Peyer's patch (tissue), 4 donors: ENCODE measurements around the gene SLC40A1. TPM values are rescaled to one million over a fixed set of nuclear protein-coding genes. Genes with fewer than 3 reads are reported as not detected.

Source experiments
- DNase-seq, 3 donors: peaks; one replicate each; pipeline ENCODE4 v3.0.0-alpha.2; 2017 to 2019
- H3K27ac ChIP-seq, 4 donors: fragments of 200-600 bp; sonication (generic); one replicate each; pipeline ENCODE4 v1.5.1; 2016 to 2019
- H3K27me3 ChIP-seq, 2 donors: fragments of 200-600 bp; sonication (generic); one replicate each; pipeline ENCODE4 v1.5.1; 2019
- H3K36me3 ChIP-seq, 3 donors: fragments of 200-600 bp; sonication (generic); one replicate each; pipeline ENCODE4 v1.5.1; 2016 to 2019
- H3K4me1 ChIP-seq, 4 donors: fragments of 200-600 bp; sonication (generic); one replicate each; pipeline ENCODE4 v1.5.1; 2016 to 2019
- H3K4me3 ChIP-seq, 4 donors: fragments of 200-600 bp; sonication (generic); 1 replicate in 3 of 4; 2 replicates in 1 of 4; pipeline ENCODE4 v1.5.1; 2016 to 2019; ENCODE audit warnings: mild to moderate bottlenecking in 1 of 4
- H3K9me3 ChIP-seq, 4 donors: fragments of 200-600 bp; sonication (generic); one replicate each; pipeline ENCODE4 v1.5.1; 2016 to 2019; ENCODE audit warnings: mild to moderate bottlenecking in 1 of 4
- POLR2A ChIP-seq, 2 donors: fragments of 450-650 bp; IDR thresholded peaks; one replicate each; pipeline ENCODE4 v1.5.1; 2017; ENCODE audit warnings: antibody characterized with exemption in 2 of 2, mild to moderate bottlenecking in 2 of 2, moderate library complexity in 2 of 2
- total RNA-seq, 4 donors: library from RNA; depleted of rRNA; stranded (reverse); fragments of >200 nt; gene quantifications; one replicate each; pipeline ENCODE4 v1.1.0, GENCODE V29; 2016
- TF ChIP-seq, protein P1 (sequence below), 6 experiments: fragments of 450-650 bp in 4 of 6; fragments of 200-600 bp in 2 of 6; sonication (generic) in 1 of 6; IDR thresholded peaks; one replicate each; pipeline ENCODE4 v1.5.1; 2017 to 2019; ENCODE audit warnings: antibody characterized with exemption in 6 of 6, mild to moderate bottlenecking in 3 of 6, moderate library complexity in 1 of 6

The SLC40A1 gene
- total RNA-seq, 4 donors from 2014 or later = 69.8 to 208 (median 149) TPM

DNA sequence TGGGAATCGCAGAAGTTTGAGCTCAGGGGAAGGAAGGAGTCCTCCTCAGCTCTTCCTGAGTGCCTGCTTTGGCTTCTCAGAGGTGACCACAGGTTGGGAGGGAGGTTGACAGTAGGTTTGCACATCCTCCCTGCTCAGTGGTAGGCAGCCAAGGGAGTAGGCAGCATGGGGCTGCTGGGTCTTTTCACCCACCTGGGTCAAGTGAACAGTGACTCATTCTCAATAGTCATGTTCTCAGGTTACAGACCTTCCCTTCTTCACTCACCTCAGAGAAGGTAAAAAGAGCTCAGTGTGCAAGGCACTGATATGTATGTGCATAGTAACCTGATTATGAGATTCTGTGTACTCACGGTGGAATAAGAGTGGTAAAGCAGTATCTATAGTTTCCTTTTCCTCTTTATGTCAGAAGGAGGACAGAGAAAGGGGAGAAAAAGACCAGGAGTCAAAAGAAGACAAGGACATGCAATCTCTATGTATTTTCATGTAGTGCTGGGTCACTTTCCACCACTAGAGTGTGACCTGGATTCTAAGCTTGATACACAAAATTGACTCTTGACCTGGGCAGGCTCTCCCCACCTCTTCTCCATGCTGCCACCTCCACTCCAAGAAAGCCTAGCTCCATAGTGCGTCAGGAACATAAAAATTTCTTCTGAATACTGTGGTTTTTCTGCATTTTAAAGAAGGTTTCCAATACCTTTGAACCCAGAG is 44.2 kb upstream of the SLC40A1 start:
- Histone ChIP-seq H3K27me3 (no peaks in the 10 kb centered on the region), H3K36me3 (no peaks in the 10 kb centered on the region), H3K4me3 (no peak overlapping the region), H3K4me1 (no peaks in the 10 kb centered on the region), H3K9me3 (no peaks in the 10 kb centered on the region), H3K27ac (no peak overlapping the region)
- no peak for DNase-seq
- no peak for TF ChIP-seq POLR2A (IDR thresholded peaks at IDR 0.05)
- TF ChIP-seq, protein P1, sequence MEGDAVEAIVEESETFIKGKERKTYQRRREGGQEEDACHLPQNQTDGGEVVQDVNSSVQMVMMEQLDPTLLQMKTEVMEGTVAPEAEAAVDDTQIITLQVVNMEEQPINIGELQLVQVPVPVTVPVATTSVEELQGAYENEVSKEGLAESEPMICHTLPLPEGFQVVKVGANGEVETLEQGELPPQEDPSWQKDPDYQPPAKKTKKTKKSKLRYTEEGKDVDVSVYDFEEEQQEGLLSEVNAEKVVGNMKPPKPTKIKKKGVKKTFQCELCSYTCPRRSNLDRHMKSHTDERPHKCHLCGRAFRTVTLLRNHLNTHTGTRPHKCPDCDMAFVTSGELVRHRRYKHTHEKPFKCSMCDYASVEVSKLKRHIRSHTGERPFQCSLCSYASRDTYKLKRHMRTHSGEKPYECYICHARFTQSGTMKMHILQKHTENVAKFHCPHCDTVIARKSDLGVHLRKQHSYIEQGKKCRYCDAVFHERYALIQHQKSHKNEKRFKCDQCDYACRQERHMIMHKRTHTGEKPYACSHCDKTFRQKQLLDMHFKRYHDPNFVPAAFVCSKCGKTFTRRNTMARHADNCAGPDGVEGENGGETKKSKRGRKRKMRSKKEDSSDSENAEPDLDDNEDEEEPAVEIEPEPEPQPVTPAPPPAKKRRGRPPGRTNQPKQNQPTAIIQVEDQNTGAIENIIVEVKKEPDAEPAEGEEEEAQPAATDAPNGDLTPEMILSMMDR (IDR thresholded peaks at IDR 0.05) = no peak

DNA sequence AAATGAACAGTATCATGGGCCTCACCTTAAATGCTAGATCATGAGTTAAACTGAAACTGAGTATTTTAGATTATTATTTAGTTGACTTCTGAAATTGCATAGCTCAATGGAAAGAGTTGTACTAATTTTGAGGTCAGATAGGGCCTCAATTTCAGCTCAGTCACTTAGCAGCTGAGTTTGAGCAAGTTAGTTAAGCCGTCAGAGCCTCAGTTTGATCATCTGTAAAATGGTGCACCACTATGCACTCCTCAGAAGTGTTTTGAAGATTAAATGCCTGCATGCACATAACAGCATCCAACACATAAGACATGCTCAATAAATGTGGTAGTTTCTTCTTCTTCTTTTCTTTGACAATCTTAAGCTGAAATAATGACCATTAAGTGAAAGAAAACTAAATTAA is 42.5 kb upstream of the SLC40A1 start:
- TF ChIP-seq, protein P1 (IDR thresholded peaks at IDR 0.05) = no peak
- no peak for TF ChIP-seq POLR2A (IDR thresholded peaks at IDR 0.05)
- no peaks in the 10 kb centered on the region for H3K4me1 ChIP-seq
- no peak overlapping the region for H3K27ac ChIP-seq
- no peaks in the 10 kb centered on the region for H3K9me3 ChIP-seq
- H3K4me3 ChIP-seq = no peak overlapping the region
- H3K27me3 ChIP-seq = no peaks in the 10 kb centered on the region
- no peak for DNase-seq
- H3K36me3 ChIP-seq = no peaks in the 10 kb centered on the region

DNA sequence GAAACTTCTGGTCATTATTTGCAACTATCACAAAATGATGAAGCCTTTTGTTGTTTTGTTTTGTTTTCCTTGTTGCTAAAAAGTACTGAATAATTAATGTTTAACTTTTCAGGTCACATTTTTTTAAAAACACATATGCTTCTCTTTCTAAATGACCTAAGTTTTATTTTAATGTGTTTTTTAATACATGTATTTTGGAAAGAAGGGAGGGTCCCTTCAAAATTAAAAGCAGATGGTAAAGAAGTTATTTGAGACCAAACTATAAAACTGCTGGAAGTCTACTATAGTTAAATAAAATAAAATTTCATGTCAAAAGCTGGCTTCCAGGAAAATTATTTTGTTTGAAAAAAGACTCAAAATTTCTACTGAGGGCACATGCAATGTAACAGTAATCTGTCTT is 41.2 kb upstream of the SLC40A1 start:
- no peaks in the 10 kb centered on the region for H3K4me1 ChIP-seq
- no peak overlapping the region for H3K27ac ChIP-seq
- TF ChIP-seq POLR2A (IDR thresholded peaks at IDR 0.05) = no peak
- TF ChIP-seq, protein P1 (IDR thresholded peaks at IDR 0.05) = no peak
- H3K9me3 ChIP-seq = no peaks in the 10 kb centered on the region
- H3K4me3 ChIP-seq = no peak overlapping the region
- no peaks in the 10 kb centered on the region for H3K36me3 ChIP-seq
- DNase-seq = no peak
- H3K27me3 ChIP-seq = no peaks in the 10 kb centered on the region

DNA sequence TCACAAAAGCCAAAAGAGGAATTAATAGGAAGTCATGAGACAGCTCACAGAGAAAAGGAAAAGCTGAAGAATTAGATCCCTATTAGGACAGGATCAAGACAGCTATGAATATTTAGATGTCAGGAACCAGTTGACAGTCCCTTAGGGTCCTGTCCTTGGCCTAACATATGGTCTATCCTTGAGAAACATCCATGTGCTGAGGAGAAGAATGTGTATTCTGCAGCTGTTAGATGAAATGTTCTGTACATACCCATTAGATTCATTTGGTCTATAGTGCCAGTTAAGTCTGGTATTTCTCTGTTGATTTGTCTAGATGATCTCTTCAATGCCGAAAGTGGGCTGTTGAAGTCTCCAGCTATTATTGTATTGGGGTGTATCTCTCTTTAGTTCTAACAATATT is 37.6 kb upstream of the SLC40A1 start:
- no peak overlapping the region for H3K27ac ChIP-seq
- DNase-seq = no peak
- no peak for TF ChIP-seq POLR2A (IDR thresholded peaks at IDR 0.05)
- TF ChIP-seq, protein P1 (IDR thresholded peaks at IDR 0.05) = no peak
- H3K36me3 ChIP-seq = no peaks in the 10 kb centered on the region
- H3K4me1 ChIP-seq = no peaks in the 10 kb centered on the region
- no peaks in the 10 kb centered on the region for H3K27me3 ChIP-seq
- no peaks in the 10 kb centered on the region for H3K9me3 ChIP-seq
- H3K4me3 ChIP-seq = no peak overlapping the region

DNA sequence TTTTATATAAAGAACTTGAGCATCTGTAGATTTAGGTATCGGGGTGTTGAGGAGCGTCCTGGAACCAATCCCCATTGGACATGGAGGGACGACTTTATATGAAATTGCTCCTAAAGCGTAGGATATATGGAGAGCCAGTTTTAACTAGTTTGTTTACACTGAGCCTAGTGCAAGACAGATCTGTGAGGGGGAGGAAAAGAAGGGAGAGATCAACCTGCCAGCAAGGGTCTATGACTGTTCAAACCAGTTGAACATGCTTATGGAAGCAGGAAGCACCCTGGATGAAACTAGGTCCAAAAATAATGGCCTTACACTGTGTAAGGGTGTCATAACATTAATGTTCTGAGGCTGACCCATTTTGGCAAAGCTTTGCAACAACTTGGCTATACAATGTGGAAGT is 34.0 kb upstream of the SLC40A1 start:
- Histone ChIP-seq H3K4me3 (no peak overlapping the region), H3K27me3 (no peaks in the 10 kb centered on the region), H3K4me1 (no peaks in the 10 kb centered on the region), H3K9me3 (no peaks in the 10 kb centered on the region), H3K36me3 (no peaks in the 10 kb centered on the region), H3K27ac (no peak overlapping the region)
- no peak for DNase-seq
- no peak for TF ChIP-seq POLR2A (IDR thresholded peaks at IDR 0.05)
- TF ChIP-seq, protein P1 (IDR thresholded peaks at IDR 0.05) = no peak
